ENCODE results near the gene ZNF92.

GRCh38 chr7:65411249-65411648, 37.6 kb downstream of the ZNF92 start:
- TF ChIP-seq TARDBP (IDR thresholded peaks at IDR 0.05) = no peak
- no peak for TF ChIP-seq ARNT (IDR thresholded peaks at IDR 0.05)
- TF ChIP-seq HDGF (IDR thresholded peaks at IDR 0.05; ENCODE audit: borderline replicate concordance) = no peak
- TF ChIP-seq SUZ12 (IDR thresholded peaks at IDR 0.05) = no peak
- no peak for TF ChIP-seq ZNF384 (IDR thresholded peaks at IDR 0.05)
- no peak for TF ChIP-seq NFRKB (IDR thresholded peaks at IDR 0.05)
- no peak for TF ChIP-seq BHLHE40 (IDR thresholded peaks at IDR 0.05; ENCODE audit: borderline replicate concordance)
- no peak for TF ChIP-seq L3MBTL2 (conservative IDR thresholded peaks at IDR 0.05)
- TF ChIP-seq PKNOX1 (IDR thresholded peaks at IDR 0.05) = no peak
- TF ChIP-seq SP1 (IDR thresholded peaks at IDR 0.05) = no peak
- TF ChIP-seq FOXK2 (IDR thresholded peaks at IDR 0.05) = no peak
- no peak for TF ChIP-seq ELF4 (IDR thresholded peaks at IDR 0.05)
- TF ChIP-seq FOXM1 (IDR thresholded peaks at IDR 0.05; ENCODE audit: borderline replicate concordance) = no peak
